Measurements from ENCODE around the gene TJAP1. TPM values are rescaled to one million over a fixed set of nuclear protein-coding genes. Genes with fewer than 3 reads are reported as not detected.

Gene TJAP1
- polyA plus RNA-seq, 6 donors from 2014 or later, result 6.9 to 16.7 (median 9.2) TPM

DNA sequence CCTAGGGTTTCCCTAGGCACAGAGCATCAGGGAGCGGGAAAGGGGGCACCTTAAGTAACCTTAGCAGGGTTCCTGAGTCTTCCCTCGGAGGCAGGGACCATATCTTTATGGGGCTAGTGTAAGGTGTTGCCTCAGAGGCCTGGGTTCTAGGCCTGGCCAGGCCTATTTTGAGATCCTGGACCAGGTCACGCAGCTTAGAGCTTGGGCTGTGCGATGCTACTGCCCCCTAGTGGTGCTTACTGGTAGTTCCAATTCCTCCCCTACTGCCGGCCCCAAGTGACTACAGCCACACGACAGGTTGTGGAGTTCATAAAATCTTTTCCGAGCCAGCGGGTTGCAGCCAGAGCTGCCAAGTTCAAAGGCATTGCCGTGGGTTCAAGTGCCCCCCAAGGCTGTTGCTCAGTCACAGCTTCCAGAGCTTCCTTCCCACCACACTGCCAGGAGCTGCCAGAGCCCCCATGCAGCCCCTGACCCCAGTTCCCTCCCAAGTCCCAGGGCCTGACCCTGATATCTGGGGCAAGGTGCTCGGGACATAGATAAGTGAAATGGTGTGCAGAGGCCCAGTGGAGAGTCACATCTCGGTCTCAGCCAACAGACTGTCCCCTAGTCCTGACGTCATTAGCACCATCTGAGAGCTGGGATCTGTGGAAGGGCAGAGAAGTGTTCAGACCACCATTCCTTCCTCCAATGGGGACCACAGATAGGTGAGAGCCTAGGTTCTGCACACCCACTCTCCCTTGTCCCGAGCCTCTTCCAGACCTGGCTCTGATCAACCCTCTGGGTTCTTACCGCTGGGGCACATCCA is 29.5 kb downstream of the TJAP1 start:
- Mint-ChIP-seq H3K4me3 (peak overlapping the region in 1 of 8 donors; percentile 66), H3K27ac (peak overlapping the region in 2 of 6 donors; percentile 44 to 84), H3K4me1 (peaks cover 18 to 41% (median 28%) of the 10 kb centered on the region in 3 donors), H3K27me3 (peaks cover 11 to 18% (median 17%) of the 10 kb centered on the region in 3 donors), H3K36me3 (peaks cover 4 to 34% of the 10 kb centered on the region in 2 donors), H3K9me3 (no peaks in the 10 kb centered on the region)
- DNase-seq (peak; percentile 74), ATAC-seq (ENCODE audit: low read depth in 2 of 2) (peak; percentile 60 to 65)

- Mint-ChIP-seq H3K36me3 (peaks cover 12 to 18% of the 10 kb centered on the region in 2 donors), H3K4me3 (peak overlapping the region; percentile 55 to 93 (median 88)), H3K27me3 (peaks cover 11 to 18% (median 17%) of the 10 kb centered on the region in 3 donors), H3K27ac (peak overlapping the region in 5 of 6 donors; percentile 36 to 84 (median 80)), H3K4me1 (peaks cover 26 to 49% (median 34%) of the 10 kb centered on the region in 3 donors), H3K9me3 (no peaks in the 10 kb centered on the region)
- ATAC-seq (ENCODE audit: low read depth in 2 of 2) (no peak), DNase-seq (no peak)
Observed at GRCh38 chr6:43508481-43509141, 31.2 kb downstream of the TJAP1 start.

- Mint-ChIP-seq H3K4me1 (peaks cover 26 to 50% (median 37%) of the 10 kb centered on the region in 3 donors), H3K27ac (peak overlapping the region; percentile 31 to 84 (median 78))
Observed at GRCh38 chr6:43509142-43509983, 32.0 kb downstream of the TJAP1 start.

DNA sequence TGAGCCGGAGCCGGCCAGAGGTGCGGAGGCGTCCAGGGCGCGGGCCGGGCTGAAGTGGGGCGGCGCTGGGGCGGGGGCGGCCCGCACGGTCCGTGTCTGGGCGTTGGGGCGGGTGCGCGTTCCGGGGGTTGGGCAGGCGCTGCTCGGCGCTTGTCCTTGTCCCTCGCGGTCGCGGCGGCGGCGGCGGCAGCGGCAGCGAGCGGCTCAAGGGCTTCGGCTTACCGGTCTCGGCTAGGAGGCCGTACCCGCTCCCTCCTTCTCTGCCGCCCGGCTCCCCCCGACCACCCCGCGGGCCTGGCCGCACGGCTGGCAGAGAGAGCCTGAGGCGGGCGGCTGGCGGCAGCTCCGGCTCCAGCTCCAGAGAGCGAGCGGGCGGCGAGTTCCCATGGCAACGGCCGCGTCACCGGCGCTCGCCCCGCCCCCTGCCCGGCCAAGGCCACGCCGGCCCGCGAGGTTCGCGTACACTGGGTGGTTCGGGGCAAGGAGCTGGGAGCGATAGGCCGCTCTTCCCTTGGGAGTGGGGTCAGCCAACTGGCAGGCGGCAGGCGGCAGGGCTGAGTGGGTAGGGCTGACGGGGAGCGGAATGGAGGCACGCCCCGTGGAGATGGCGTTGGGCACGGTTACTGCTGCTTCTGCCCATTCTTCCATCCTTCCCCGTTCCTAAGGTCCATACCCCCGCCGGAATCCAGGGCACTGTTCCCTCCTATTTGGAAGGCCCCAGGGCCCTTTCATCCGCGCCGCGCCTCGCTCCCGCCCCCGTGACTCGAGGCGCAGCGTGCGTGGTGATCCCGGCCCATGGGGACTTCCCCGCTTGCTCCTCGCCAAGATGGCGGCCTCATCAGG is 32.8 kb downstream of the TJAP1 start, which contains the start of gene LRRC73:
Gene LRRC73, minus strand, starts transcription at position 363 of the 843 bp plus-strand sequence. CDS start 561 bp downstream, outside the sequence.
- Mint-ChIP-seq H3K36me3 (peaks cover 13 to 18% of the 10 kb centered on the region in 2 donors), H3K9me3 (no peaks in the 10 kb centered on the region), H3K27ac (peak within 1 kb of the TSS in 5 of 6 donors; percentile 75 to 85 (median 80)), H3K27me3 (peaks cover 11 to 18% (median 17%) of the 10 kb centered on the region in 3 donors), H3K4me1 (peaks cover 28 to 53% (median 45%) of the 10 kb centered on the region in 3 donors), H3K4me3 (peak within 1 kb of the TSS; percentile 76 to 93 (median 88))
- DNase-seq (peak; percentile 84), ATAC-seq (ENCODE audit: low read depth in 2 of 2) (peak; percentile 83 to 85)

More at GRCh38 chr6:43509142-43509983, 32.0 kb downstream of the TJAP1 start:
- DNase-seq, result no peak
- peak in 1 of 2 donors; percentile 4 for ATAC-seq (ENCODE audit: low read depth in 2 of 2)
- H3K4me3 Mint-ChIP-seq, result peak overlapping the region; percentile 78 to 93 (median 88)
- H3K27me3 Mint-ChIP-seq, result peaks cover 11 to 18% (median 17%) of the 10 kb centered on the region in 3 donors
- H3K9me3 Mint-ChIP-seq, result no peaks in the 10 kb centered on the region
- H3K36me3 Mint-ChIP-seq, result peaks cover 13 to 14% of the 10 kb centered on the region in 2 donors

GRCh38 chr6:43510827-43511163 is 33.4 kb downstream of the TJAP1 start:
- Mint-ChIP-seq H3K36me3 (peaks cover 13 to 18% of the 10 kb centered on the region in 2 donors), H3K4me3 (peak overlapping the region in 7 of 8 donors; percentile 47 to 88 (median 81)), H3K4me1 (peaks cover 34 to 59% (median 51%) of the 10 kb centered on the region in 3 donors), H3K27me3 (peaks cover 11 to 18% (median 17%) of the 10 kb centered on the region in 3 donors), H3K9me3 (no peaks in the 10 kb centered on the region), H3K27ac (peak overlapping the region in 4 of 6 donors; percentile 52 to 76 (median 72))
- DNase-seq (no peak), ATAC-seq (ENCODE audit: low read depth in 2 of 2) (no peak)

DNA sequence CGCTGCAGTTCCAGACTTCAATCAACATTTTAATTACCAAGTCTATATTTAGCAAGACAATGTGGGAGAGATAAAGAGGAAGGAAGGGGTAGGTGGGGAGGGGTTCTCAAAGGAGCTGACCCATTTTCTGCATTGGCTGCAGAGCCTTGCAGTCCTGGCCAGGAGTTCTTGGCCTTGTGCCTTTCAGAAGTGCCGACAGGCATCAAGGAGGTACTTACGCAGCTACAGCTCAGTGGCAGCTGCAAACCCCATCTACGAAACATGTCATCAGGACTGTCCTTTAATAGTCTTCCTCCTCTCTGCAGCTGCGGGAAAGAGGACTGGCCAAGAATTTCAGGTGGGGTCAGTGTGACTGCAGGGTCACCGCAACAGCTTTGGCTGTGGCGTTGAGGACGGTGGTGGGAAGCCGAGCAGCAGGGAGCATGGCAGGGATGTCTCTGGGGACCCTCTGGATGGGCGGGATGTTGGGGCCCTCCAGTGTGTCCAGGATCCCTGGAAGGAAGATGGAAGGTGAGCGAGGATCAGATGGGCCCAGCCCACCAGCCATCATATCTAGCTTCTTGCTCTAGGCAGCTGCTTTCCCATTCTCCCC is 34.5 kb downstream of the TJAP1 start:
- H3K4me3 Mint-ChIP-seq, result peak overlapping the region in 5 of 8 donors; percentile 30 to 81 (median 38)

GRCh38 chr6:43515808-43516207 is 38.4 kb downstream of the TJAP1 start:
- ATAC-seq (ENCODE audit: low read depth in 2 of 2), result no peak
- H3K27me3 Mint-ChIP-seq, result no peaks in the 10 kb centered on the region
- no peak for DNase-seq
- H3K4me3 Mint-ChIP-seq, result no peak overlapping the region
- H3K36me3 Mint-ChIP-seq, result peaks cover 0 to 23% of the 10 kb centered on the region in 2 donors
- peak overlapping the region in 1 of 6 donors; percentile 10 for H3K27ac Mint-ChIP-seq
- no peaks in the 10 kb centered on the region for H3K9me3 Mint-ChIP-seq
- peaks cover 26 to 36% (median 31%) of the 10 kb centered on the region in 3 donors for H3K4me1 Mint-ChIP-seq

More for the DNA sequence above, 34.5 kb downstream of the TJAP1 start:
- Mint-ChIP-seq H3K27ac (peak overlapping the region in 1 of 6 donors; percentile 86), H3K9me3 (no peaks in the 10 kb centered on the region), H3K4me1 (peaks cover 40 to 56% (median 52%) of the 10 kb centered on the region in 3 donors), H3K36me3 (peaks cover 8 to 18% of the 10 kb centered on the region in 2 donors), H3K27me3 (peaks cover 11 to 18% (median 17%) of the 10 kb centered on the region in 3 donors)
- no peak for DNase-seq
- no peak for ATAC-seq (ENCODE audit: low read depth in 2 of 2)

DNA sequence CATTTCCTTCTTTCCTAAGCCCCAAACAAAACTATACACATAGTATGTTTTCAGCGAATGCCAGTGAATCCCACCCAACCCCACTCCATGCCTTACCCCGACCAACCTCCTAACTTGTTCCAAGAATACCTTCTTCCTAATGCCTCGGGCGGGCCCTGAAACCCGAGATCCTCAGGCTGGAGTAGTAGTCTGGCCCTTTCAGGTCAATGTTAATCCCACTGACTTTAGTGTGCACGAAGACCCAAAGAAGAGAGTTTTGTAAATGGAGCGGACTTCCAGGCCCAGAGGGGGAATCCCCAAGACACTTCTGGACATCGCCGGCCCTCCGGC is 39.0 kb downstream of the TJAP1 start:
- H3K4me3 Mint-ChIP-seq, result no peak overlapping the region
- H3K27me3 Mint-ChIP-seq, result no peaks in the 10 kb centered on the region
- peaks cover 26 to 35% (median 30%) of the 10 kb centered on the region in 3 donors for H3K4me1 Mint-ChIP-seq
- no peak overlapping the region for H3K27ac Mint-ChIP-seq
- no peaks in the 10 kb centered on the region for H3K9me3 Mint-ChIP-seq
- DNase-seq (no peak), ATAC-seq (ENCODE audit: low read depth in 2 of 2) (peak; percentile 1)
- H3K36me3 Mint-ChIP-seq, result peaks cover 0 to 23% of the 10 kb centered on the region in 2 donors

DNA sequence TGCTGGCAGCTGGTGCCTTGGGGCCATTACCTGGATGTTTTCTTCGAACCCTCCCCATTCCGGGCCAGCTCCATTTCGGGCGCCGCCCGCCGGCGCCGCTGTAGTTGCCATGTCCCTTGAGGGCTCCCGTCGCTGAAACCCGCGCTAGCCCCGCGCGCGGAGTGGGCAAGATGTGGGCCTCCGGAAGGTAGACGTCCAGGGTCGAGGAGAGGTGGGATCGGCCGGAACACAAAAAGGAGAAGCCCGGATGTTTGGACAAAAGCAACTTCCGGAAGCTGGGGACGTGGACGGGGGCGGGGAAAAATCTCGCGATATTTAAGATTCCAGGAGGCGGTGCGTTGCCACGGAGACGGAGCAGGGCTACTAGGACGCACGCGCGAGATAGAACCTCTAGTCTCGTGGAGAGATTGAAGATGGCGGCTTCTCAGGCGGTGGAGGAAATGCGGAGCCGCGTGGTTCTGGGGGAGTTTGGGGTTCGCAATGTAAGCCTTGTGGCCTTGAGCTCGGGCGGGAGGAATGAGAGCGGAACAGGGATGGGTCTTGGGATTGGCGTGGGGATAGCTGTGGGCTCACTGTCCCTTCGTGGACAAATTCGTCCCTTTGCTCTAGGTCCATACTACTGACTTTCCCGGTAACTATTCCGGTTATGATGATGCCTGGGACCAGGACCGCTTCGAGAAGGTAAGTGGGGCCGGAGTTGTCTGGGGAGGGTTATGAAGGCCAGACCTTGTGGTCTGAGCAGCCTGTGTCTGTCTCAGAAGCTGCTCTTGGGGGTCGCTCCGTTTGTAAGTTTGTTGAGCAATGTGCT is 39.5 kb downstream of the TJAP1 start, which contains the start of the genes POLR1C and YIPF3:
Gene POLR1C, plus strand, starts transcription at position 393 of the 808 bp plus-strand sequence. Its CDS starts 21 bp downstream, at position 414.
Gene YIPF3, minus strand, starts transcription at position 230 of the 808 bp plus-strand sequence. Its CDS starts 119 bp downstream, at position 111.
- Mint-ChIP-seq H3K36me3 (peaks cover 0 to 19% of the 10 kb centered on the region in 2 donors), H3K4me3 (no peak within 1 kb of the TSS), H3K27ac (peak within 1 kb of the TSS in 1 of 6 donors; percentile 10), H3K27me3 (no peaks in the 10 kb centered on the region), H3K9me3 (no peaks in the 10 kb centered on the region), H3K4me1 (peaks cover 22 to 29% (median 24%) of the 10 kb centered on the region in 3 donors)
- DNase-seq (peak; percentile 95), ATAC-seq (ENCODE audit: low read depth in 2 of 2) (peak; percentile 96)

- DNase-seq (no peak), ATAC-seq (ENCODE audit: low read depth in 2 of 2) (peak in 1 of 2 donors; percentile 0)
- Mint-ChIP-seq H3K9me3 (no peaks in the 10 kb centered on the region), H3K4me3 (no peak overlapping the region), H3K36me3 (peaks cover 0 to 19% of the 10 kb centered on the region in 2 donors), H3K27ac (no peak overlapping the region), H3K4me1 (peaks cover 19 to 29% (median 22%) of the 10 kb centered on the region in 3 donors), H3K27me3 (no peaks in the 10 kb centered on the region)
Observed at GRCh38 chr6:43517505-43518357, 40.4 kb downstream of the TJAP1 start.
